A549 (cell line): Measurements from ENCODE around the gene HP1BP3.

ENCODE experiments used
- ATOH8 ChIP-seq: fragments of 250-450 bp; sonication (Bioruptor Pico); IDR thresholded peaks from 2 replicates; pipeline ENCODE4 v1.5.0; 2020; ENCODE audit warnings: low read depth, mild to moderate bottlenecking, moderate library complexity
- CTCF ChIP-seq: fragments of >200 bp; sonication (Bioruptor Twin); formaldehyde crosslinking; IDR thresholded peaks from 3 replicates; pipeline ENCODE4 v1.5.1; 2016
- SREBF2 ChIP-seq: fragments of 450-650 bp; IDR thresholded peaks from 2 replicates; pipeline ENCODE4 v1.6.1; 2014; ENCODE audit warnings: mild to moderate bottlenecking, moderate library complexity

GRCh38 chr1:20720631-20721091 is 66.4 kb downstream of the HP1BP3 start:
- TF ChIP-seq CTCF, result no peak
- no peak for TF ChIP-seq SREBF2
- no peak for TF ChIP-seq ATOH8 (CRISPR knock-in tag)
